ENCODE measurements around the gene KLHL18.

DNA sequence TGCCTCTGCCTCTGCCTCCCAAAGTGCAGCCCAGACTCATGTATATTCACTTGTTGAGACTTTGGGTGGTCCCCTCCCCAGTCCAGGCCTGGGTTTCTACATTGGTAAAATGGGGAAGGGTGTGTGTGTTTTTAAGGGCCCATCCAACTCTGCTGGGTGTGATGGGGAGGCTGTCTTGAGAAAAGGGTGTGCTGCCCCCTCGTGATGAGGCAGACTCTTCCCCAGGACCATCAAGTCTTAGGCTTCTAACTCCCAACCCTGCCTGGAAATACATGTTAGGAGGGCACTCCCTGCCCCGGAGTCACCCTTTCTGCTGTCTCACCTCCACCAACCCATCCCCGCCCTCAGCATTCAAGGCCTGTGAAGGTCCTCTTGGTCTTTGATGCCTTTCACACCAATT lies 93.6 kb downstream of the KLHL18 start:
- no peak for TF ChIP-seq REST (IDR thresholded peaks at IDR 0.05; ENCODE audit: low read depth)
- no peak for TF ChIP-seq RAD21 (IDR thresholded peaks at IDR 0.05; ENCODE audit: low read depth)
- no peak for TF ChIP-seq EGR1 (IDR thresholded peaks at IDR 0.05)
- TF ChIP-seq CEBPB (IDR thresholded peaks at IDR 0.05), result no peak
- no peak for TF ChIP-seq TCF12 (IDR thresholded peaks at IDR 0.05; ENCODE audit: low read depth)
- TF ChIP-seq, protein P1, sequence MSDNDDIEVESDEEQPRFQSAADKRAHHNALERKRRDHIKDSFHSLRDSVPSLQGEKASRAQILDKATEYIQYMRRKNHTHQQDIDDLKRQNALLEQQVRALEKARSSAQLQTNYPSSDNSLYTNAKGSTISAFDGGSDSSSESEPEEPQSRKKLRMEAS (IDR thresholded peaks at IDR 0.05), result no peak
- TF ChIP-seq EP300 (IDR thresholded peaks at IDR 0.05; ENCODE audit: borderline replicate concordance), result no peak
- no peak for TF ChIP-seq CREB1 (IDR thresholded peaks at IDR 0.05; ENCODE audit: low read depth)
- TF ChIP-seq TEAD4 (IDR thresholded peaks at IDR 0.05), result no peak
- no peak for TF ChIP-seq TAF1 (IDR thresholded peaks at IDR 0.05; ENCODE audit: low read depth)
- TF ChIP-seq YY1 (IDR thresholded peaks at IDR 0.05; ENCODE audit: low read depth), result no peak
- TF ChIP-seq ZBTB7A (IDR thresholded peaks at IDR 0.05; ENCODE audit: low read depth), result no peak
- TF ChIP-seq NFIC (IDR thresholded peaks at IDR 0.05), result no peak

Data from Ishikawa (cell line).